Activated naive CD8-positive, alpha-beta T cell treated with anti-CD3 and anti-CD28 coated beads, Interleukin-2, amount 50 U/mL, for 24 hours (primary cell): ENCODE results near the gene DAPK2.

ENCODE experiments used
- ATAC-seq: fragments of 150-1000 bp; cut with Tn5 transposase; one replicate; pipeline ENCODE4 v1.10.0; 2021
- DNase-seq: peaks from one replicate; pipeline ENCODE4 v3.0.0; 2021
- H3K27ac Mint-ChIP-seq: one replicate; pipeline ENCODE4 v1.8.0; 2021; ENCODE audit warnings: mild to moderate bottlenecking, mixed read lengths
- H3K27me3 Mint-ChIP-seq: one replicate; pipeline ENCODE4 v1.8.0; 2021; ENCODE audit warnings: mixed read lengths
- H3K36me3 Mint-ChIP-seq: one replicate; pipeline ENCODE4 v1.8.0; 2021; ENCODE audit warnings: low read depth, mixed read lengths
- H3K4me1 Mint-ChIP-seq: one replicate; pipeline ENCODE4 v1.8.0; 2021; ENCODE audit warnings: mixed read lengths
- H3K4me3 Mint-ChIP-seq: one replicate; pipeline ENCODE4 v1.8.0; 2021; ENCODE audit warnings: mild to moderate bottlenecking, moderate library complexity, mixed read lengths
- H3K9me3 Mint-ChIP-seq: one replicate; pipeline ENCODE4 v1.8.0; 2021; ENCODE audit warnings: mixed read lengths

The DAPK2 gene

DNA sequence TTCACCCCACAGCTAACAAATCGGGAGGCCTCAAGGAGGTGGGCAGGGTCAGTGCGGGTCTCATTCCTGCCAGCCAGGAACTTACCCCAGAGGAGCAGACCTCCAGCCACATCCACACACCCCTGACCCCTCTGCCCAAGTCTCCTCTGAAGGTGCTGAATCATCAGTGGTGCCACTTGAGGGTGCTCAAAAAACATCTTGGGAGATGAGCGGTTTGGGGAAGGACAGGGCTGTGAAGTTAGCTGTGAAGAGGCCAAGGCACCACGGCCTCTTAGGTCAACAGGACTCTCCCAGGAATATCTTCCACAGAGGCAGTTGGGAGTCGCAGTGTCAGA is 1.2 kb downstream of the DAPK2 start:
- H3K27ac Mint-ChIP-seq: no peak overlapping the region
- no peak overlapping the region for H3K4me3 Mint-ChIP-seq
- no peaks in the 10 kb centered on the region for H3K9me3 Mint-ChIP-seq
- ATAC-seq (no peak), DNase-seq (no peak)
- H3K4me1 Mint-ChIP-seq: peaks cover 20% of the 10 kb centered on the region
- H3K36me3 Mint-ChIP-seq: no peaks in the 10 kb centered on the region
- peaks cover 22% of the 10 kb centered on the region for H3K27me3 Mint-ChIP-seq

DNA sequence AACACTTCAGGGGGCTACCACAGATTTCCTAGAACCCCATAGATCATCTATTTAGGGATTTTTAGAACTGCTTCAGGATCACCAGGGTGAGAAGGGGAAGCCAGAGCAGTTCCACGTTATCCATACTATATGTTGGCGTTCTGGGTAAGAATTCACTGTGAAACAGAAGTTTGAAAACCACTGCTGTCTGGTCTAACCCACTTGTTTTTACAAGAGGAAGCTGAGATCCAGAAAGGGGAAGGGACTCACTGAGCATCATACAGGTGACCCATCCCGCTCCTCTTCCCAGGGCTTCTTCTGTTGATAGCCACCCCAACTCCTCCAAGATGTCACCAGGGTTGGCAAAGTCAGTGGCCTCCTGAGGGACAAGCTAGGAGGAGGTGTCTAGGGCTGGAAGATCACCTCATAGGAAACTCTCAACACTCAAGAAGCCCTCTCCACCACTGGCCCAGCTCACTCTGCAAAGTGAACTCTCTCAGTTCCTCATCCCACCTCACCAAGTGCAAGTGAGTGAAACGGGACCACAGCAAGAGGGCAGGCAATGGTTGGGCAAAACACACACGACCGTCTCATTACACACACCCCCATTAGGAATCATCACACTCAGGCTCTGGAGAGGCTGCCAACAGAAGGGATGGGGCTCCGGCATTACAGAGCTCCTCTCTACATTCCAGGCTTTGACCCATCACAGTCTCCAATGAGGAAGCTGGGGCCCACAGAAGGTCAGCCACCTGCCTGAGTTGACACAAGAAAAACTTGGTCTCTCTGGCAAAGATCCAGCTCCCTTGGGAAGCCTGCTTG is 1.8 kb downstream of the DAPK2 start:
- no peak for ATAC-seq
- no peaks in the 10 kb centered on the region for H3K36me3 Mint-ChIP-seq
- H3K4me3 Mint-ChIP-seq: no peak overlapping the region
- peaks cover 22% of the 10 kb centered on the region for H3K27me3 Mint-ChIP-seq
- H3K27ac Mint-ChIP-seq: no peak overlapping the region
- H3K4me1 Mint-ChIP-seq: peaks cover 20% of the 10 kb centered on the region
- H3K9me3 Mint-ChIP-seq: no peaks in the 10 kb centered on the region
- no peak for DNase-seq

DNA sequence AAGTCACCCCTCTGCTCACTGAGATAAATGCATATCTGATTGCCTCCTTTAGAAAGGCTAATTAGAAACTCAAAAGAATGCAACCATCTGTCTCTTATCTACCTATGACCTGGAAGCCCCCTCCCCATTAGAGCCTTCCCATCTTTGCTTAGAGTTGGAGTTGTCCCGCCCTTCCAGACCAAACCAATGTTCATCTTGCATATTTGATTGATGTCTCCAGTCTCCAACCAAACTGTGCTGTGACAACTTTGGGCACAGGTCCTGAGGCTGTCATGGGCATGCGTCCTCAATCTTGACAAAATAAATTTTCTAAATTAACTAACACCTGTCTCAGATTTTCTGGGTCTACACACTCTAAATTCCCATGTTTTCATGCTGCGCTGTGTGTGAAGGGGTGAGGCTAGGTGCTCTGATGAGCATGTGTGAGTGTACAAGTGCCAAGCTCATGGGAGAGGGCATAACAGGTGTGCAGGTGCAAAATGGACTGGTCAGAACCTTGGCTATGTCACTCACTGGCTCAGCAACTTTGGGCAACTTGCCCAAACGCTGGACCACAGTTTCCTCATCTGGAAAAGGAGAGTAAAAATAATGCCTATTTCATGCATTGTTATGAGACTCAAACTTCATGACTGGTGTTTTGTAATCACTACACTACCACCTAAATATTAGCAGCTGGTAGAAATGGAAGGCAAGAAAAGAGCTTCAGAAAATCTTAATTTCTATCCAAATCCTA is 7.2 kb downstream of the DAPK2 start:
- DNase-seq: no peak
- ATAC-seq: no peak

DNA sequence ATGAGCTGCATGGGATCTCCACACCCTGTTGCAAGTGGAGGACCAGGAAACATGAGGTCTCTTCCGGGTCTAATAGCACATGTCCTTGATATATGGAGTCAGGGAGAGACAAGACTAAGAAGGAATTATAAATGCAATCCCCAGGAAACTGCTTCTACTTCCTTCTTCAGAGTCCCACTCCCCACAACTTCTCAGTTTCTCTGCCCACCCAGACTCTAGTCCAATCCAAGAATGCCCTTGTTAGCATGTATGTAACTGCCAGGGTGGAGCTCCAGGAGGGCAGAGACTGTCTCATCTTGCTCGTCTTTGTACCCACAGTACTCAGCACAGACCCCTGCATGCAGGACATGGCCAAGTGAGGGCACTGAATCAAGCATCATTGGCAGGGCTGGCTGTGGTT is 8.3 kb downstream of the DAPK2 start:
- H3K27me3 Mint-ChIP-seq: no peaks in the 10 kb centered on the region

More for the DNA sequence above, 7.2 kb downstream of the DAPK2 start:
- Mint-ChIP-seq H3K27ac (no peak overlapping the region), H3K4me3 (no peak overlapping the region), H3K36me3 (no peaks in the 10 kb centered on the region), H3K9me3 (no peaks in the 10 kb centered on the region), H3K4me1 (no peaks in the 10 kb centered on the region), H3K27me3 (no peaks in the 10 kb centered on the region)

DNA sequence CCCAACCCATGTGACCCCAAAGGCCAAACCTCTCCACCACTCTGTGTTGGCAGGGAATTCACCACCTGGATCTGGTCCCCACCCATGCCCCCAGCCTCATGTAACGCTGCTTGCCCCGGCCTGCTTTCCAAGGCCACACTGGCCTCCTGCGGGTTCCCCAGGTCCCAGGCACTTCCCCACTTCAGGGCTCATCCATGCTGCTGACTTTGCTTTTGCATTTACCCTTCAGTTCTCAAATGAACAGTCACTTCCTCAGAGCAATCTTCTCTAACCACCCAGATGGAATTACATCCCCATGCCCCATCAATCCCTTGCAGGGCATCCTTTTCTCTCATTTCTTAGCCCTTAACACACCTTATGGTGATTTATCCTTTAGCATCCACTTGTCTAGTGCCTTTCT is 9.2 kb downstream of the DAPK2 start:
- DNase-seq (no peak), ATAC-seq (no peak)
- Mint-ChIP-seq H3K27ac (no peak overlapping the region), H3K9me3 (no peaks in the 10 kb centered on the region), H3K36me3 (no peaks in the 10 kb centered on the region), H3K27me3 (no peaks in the 10 kb centered on the region), H3K4me3 (no peak overlapping the region), H3K4me1 (peaks cover 5% of the 10 kb centered on the region)

More for the DNA sequence above, 8.3 kb downstream of the DAPK2 start:
- Mint-ChIP-seq H3K27ac (no peak overlapping the region), H3K4me3 (no peak overlapping the region), H3K4me1 (peaks cover 1% of the 10 kb centered on the region), H3K36me3 (no peaks in the 10 kb centered on the region), H3K9me3 (no peaks in the 10 kb centered on the region)
- ATAC-seq (no peak), DNase-seq (no peak)

GRCh38 chr15:64035525-64035924 is 10.8 kb downstream of the DAPK2 start:
- H3K27ac Mint-ChIP-seq: no peak overlapping the region
- H3K36me3 Mint-ChIP-seq: no peaks in the 10 kb centered on the region
- peaks cover 9% of the 10 kb centered on the region for H3K4me1 Mint-ChIP-seq
- H3K4me3 Mint-ChIP-seq: no peak overlapping the region
- no peak for DNase-seq
- ATAC-seq: no peak
- no peaks in the 10 kb centered on the region for H3K27me3 Mint-ChIP-seq
- H3K9me3 Mint-ChIP-seq: no peaks in the 10 kb centered on the region

DNA sequence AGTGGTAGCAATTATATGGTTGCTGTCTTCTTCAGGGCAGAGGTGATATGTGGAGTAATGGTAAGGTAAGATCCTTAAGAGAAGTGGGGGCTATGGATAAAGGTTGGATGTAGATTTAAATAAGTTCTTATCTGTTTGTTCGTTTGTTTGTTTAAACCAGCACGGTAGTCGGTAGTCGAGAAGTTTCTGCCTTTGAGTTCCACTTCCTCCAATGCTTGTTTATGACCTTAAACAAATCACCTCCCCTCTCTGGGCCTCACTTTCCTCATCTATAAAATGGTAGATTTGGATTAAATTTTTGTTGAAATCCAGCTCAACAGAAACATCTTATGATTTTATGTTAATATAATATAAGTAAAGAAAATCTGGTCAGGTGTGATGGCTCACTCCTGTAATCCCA is 11.8 kb downstream of the DAPK2 start:
- Mint-ChIP-seq H3K36me3 (no peaks in the 10 kb centered on the region), H3K4me3 (no peak overlapping the region), H3K27me3 (no peaks in the 10 kb centered on the region), H3K27ac (no peak overlapping the region), H3K9me3 (no peaks in the 10 kb centered on the region), H3K4me1 (peaks cover 18% of the 10 kb centered on the region)
- ATAC-seq: no peak
- no peak for DNase-seq

GRCh38 chr15:64032329-64032728 is 14.0 kb downstream of the DAPK2 start:
- ATAC-seq (no peak), DNase-seq (no peak)
- no peaks in the 10 kb centered on the region for H3K9me3 Mint-ChIP-seq
- no peaks in the 10 kb centered on the region for H3K36me3 Mint-ChIP-seq
- H3K4me3 Mint-ChIP-seq: no peak overlapping the region
- H3K4me1 Mint-ChIP-seq: peaks cover 39% of the 10 kb centered on the region
- H3K27me3 Mint-ChIP-seq: no peaks in the 10 kb centered on the region
- no peak overlapping the region for H3K27ac Mint-ChIP-seq

- DNase-seq (no peak), ATAC-seq (no peak)
- H3K4me1 Mint-ChIP-seq: peaks cover 40% of the 10 kb centered on the region
- H3K36me3 Mint-ChIP-seq: no peaks in the 10 kb centered on the region
- no peak overlapping the region for H3K4me3 Mint-ChIP-seq
- H3K27me3 Mint-ChIP-seq: no peaks in the 10 kb centered on the region
- no peaks in the 10 kb centered on the region for H3K9me3 Mint-ChIP-seq
- H3K27ac Mint-ChIP-seq: no peak overlapping the region
Observed at GRCh38 chr15:64030123-64030522, 16.2 kb downstream of the DAPK2 start.

DNA sequence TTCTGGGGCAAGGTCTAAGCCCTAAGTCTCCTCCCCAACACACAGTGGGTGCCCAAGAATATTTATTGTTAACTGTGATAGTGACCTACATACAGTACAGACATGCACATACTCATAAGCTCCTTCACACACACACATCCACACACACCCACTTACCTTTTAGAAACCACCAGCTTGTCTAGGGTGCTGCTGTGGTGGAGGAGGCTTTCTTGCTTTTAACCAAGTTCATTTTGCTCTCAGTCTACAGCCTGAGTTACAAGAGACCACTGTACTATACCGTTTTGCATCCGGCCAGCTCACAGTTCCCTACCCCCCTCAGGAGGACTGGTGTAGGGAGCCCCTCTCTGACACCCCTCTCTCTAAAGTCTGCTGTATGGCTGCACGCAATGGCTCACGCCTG is 16.7 kb downstream of the DAPK2 start:
- peaks cover 40% of the 10 kb centered on the region for H3K4me1 Mint-ChIP-seq
- peak overlapping the region; percentile 32 for H3K27ac Mint-ChIP-seq
- peak; percentile 81 for ATAC-seq
- DNase-seq: no peak
- H3K36me3 Mint-ChIP-seq: no peaks in the 10 kb centered on the region
- H3K9me3 Mint-ChIP-seq: no peaks in the 10 kb centered on the region
- no peak overlapping the region for H3K4me3 Mint-ChIP-seq
- H3K27me3 Mint-ChIP-seq: no peaks in the 10 kb centered on the region

GRCh38 chr15:64029110-64029509 is 17.2 kb downstream of the DAPK2 start:
- H3K4me3 Mint-ChIP-seq: no peak overlapping the region
- no peaks in the 10 kb centered on the region for H3K27me3 Mint-ChIP-seq
- H3K36me3 Mint-ChIP-seq: no peaks in the 10 kb centered on the region
- peak overlapping the region; percentile 32 for H3K27ac Mint-ChIP-seq
- DNase-seq (no peak), ATAC-seq (peak; percentile 31)
- no peaks in the 10 kb centered on the region for H3K9me3 Mint-ChIP-seq
- H3K4me1 Mint-ChIP-seq: peaks cover 40% of the 10 kb centered on the region

- ATAC-seq (no peak), DNase-seq (no peak)
- no peaks in the 10 kb centered on the region for H3K27me3 Mint-ChIP-seq
- no peak overlapping the region for H3K27ac Mint-ChIP-seq
- H3K36me3 Mint-ChIP-seq: no peaks in the 10 kb centered on the region
- H3K4me3 Mint-ChIP-seq: no peak overlapping the region
- H3K4me1 Mint-ChIP-seq: peaks cover 32% of the 10 kb centered on the region
- H3K9me3 Mint-ChIP-seq: no peaks in the 10 kb centered on the region
Observed at GRCh38 chr15:64026591-64026990, 19.7 kb downstream of the DAPK2 start.

DNA sequence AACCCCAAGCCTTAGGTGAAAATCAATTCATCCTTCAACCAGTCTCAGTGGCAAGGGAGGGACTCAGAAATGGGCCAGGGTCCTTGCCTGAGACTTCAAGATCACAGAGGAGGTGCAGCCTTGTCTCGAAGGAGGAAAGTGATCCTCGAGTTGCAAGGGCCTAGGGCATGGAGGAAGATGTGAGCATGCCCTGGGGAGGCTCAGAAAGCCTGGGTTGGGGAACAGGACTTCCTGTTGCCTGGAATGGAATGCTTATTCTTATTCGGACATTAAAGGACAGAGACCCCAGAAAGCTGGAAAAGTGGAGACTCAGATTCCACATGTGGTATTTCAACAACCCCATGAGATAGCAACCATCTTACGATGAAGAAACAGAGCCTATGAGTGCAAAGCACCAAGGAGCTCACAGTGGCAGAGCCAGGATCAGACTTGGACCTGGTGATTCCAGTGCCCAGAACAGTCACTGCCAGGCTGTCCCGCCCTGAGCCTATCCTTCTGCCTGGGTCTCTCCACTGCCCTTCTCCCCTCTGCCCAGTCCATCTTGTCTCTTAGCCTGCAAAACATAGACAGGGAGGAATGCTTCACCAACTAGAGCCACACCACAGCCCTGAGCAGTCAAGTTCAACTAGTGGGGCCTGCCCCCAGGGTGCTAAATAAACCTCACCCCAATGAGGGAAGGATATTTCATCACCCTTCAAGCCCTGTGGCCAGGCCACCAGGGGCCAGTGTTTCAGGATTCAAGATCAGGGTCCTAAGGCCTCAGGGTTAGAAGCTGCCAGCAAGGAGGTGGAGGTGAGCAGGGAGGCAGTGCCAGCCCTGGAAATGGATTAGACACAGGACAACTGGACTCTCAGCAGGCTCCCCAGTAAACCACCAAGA is 21.9 kb downstream of the DAPK2 start:
- H3K27me3 Mint-ChIP-seq: no peaks in the 10 kb centered on the region
- no peak overlapping the region for H3K27ac Mint-ChIP-seq
- ATAC-seq (no peak), DNase-seq (no peak)
- no peak overlapping the region for H3K4me3 Mint-ChIP-seq
- no peaks in the 10 kb centered on the region for H3K36me3 Mint-ChIP-seq
- H3K9me3 Mint-ChIP-seq: no peaks in the 10 kb centered on the region
- peaks cover 21% of the 10 kb centered on the region for H3K4me1 Mint-ChIP-seq

- H3K27ac Mint-ChIP-seq: no peak overlapping the region
- H3K27me3 Mint-ChIP-seq: no peaks in the 10 kb centered on the region
- DNase-seq: no peak
- no peak overlapping the region for H3K4me3 Mint-ChIP-seq
- no peaks in the 10 kb centered on the region for H3K36me3 Mint-ChIP-seq
- no peak for ATAC-seq
- no peaks in the 10 kb centered on the region for H3K9me3 Mint-ChIP-seq
- H3K4me1 Mint-ChIP-seq: peaks cover 9% of the 10 kb centered on the region
Observed at GRCh38 chr15:64023220-64023619, 23.1 kb downstream of the DAPK2 start.

DNA sequence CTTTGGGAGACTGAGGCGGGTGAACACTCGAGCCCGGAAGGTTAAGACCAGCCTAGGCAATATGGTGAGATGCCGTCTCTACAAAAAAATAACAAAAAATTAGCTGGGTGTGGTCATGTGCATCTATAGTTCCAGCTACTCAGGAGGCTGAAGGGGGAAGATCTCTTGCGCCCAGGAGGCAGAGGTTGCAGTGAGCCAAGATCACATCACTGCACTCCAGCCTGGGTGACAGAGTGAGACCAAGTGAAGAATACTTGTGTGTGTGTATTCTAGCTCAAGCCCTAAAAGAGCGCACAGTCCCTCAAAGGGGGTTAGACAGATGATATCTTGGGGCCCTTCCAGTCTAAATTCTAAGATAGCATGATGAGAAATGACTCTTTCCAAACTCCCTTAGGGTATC is 23.7 kb downstream of the DAPK2 start:
- no peaks in the 10 kb centered on the region for H3K9me3 Mint-ChIP-seq
- ATAC-seq: no peak
- no peak overlapping the region for H3K4me3 Mint-ChIP-seq
- H3K36me3 Mint-ChIP-seq: no peaks in the 10 kb centered on the region
- H3K27ac Mint-ChIP-seq: no peak overlapping the region
- H3K27me3 Mint-ChIP-seq: no peaks in the 10 kb centered on the region
- no peak for DNase-seq
- H3K4me1 Mint-ChIP-seq: peaks cover 4% of the 10 kb centered on the region
